T-helper 17 cell (primary cell): Measurements from ENCODE around the gene DDOST. TPM values are rescaled to one million over a fixed set of nuclear protein-coding genes. Genes with fewer than 3 reads are reported as not detected.
"Not testable (repeated sequence)": the region's sequence is repeated elsewhere in the genome, so short reads cannot be mapped to it uniquely, and the experiment has no call there.

Source experiments
- ATAC-seq: fragments of 150-1000 bp; cut with Tn5 transposase; 2 replicates; pipeline ENCODE4 v1.10.0; 2021; ENCODE audit warnings: mild to moderate bottlenecking, moderate library complexity
- DNase-seq, 3 donors: peaks; one replicate each; pipeline versions ENCODE4 v3.0.0 to v3.0.0-alpha.2; 2020 to 2021
- H3K9me3 ChIP-seq: one replicate; pipeline ENCODE4 v1.7.0; 2013; ENCODE audit warnings: low read length, mild to moderate bottlenecking; ENCODE audit not compliant: control insufficient read depth, poor library complexity, severe bottlenecking
- H3K27ac Mint-ChIP-seq: one replicate; pipeline ENCODE4 v1.8.0; 2022; ENCODE audit warnings: mild to moderate bottlenecking, moderate library complexity, mixed read lengths
- H3K27me3 Mint-ChIP-seq: one replicate; pipeline ENCODE4 v1.8.0; 2022; ENCODE audit warnings: mixed read lengths
- H3K36me3 Mint-ChIP-seq: one replicate; pipeline ENCODE4 v1.8.0; 2022; ENCODE audit warnings: low read depth, mixed read lengths
- H3K4me1 Mint-ChIP-seq: one replicate; pipeline ENCODE4 v1.8.0; 2022; ENCODE audit warnings: mild to moderate bottlenecking, mixed read lengths
- H3K4me3 Mint-ChIP-seq: one replicate; pipeline ENCODE4 v1.8.0; 2022; ENCODE audit warnings: mild to moderate bottlenecking, moderate library complexity, mixed read lengths
- total RNA-seq, 4 donors: library from RNA in 2 of 4; stranded (reverse) in 2 of 4; gene quantifications; one replicate each; pipeline ENCODE4 v1.2.3 and lab custom pipeline; 2022 to 2026

DDOST gene
- total RNA-seq, 2 donors from 2014 or later = 104 to 112 TPM

GRCh38 chr1:20684651-20685050, 23.5 kb upstream of the DDOST start:
- no peak overlapping the region for H3K27ac Mint-ChIP-seq
- H3K36me3 Mint-ChIP-seq = no peaks in the 10 kb centered on the region
- peaks cover 44% of the 10 kb centered on the region for H3K27me3 Mint-ChIP-seq
- H3K9me3 ChIP-seq = no peaks in the 10 kb centered on the region
- H3K4me1 Mint-ChIP-seq = peaks cover 8% of the 10 kb centered on the region
- no peak overlapping the region for H3K4me3 Mint-ChIP-seq
- DNase-seq (no peak), ATAC-seq (no peak)

GRCh38 chr1:20684050-20684620, 23.0 kb upstream of the DDOST start:
- H3K4me3 Mint-ChIP-seq = no peak overlapping the region
- no peaks in the 10 kb centered on the region for H3K9me3 ChIP-seq
- no peak for ATAC-seq
- no peak overlapping the region for H3K27ac Mint-ChIP-seq
- peaks cover 8% of the 10 kb centered on the region for H3K4me1 Mint-ChIP-seq
- no peak for DNase-seq
- H3K36me3 Mint-ChIP-seq = no peaks in the 10 kb centered on the region
- H3K27me3 Mint-ChIP-seq = peaks cover 44% of the 10 kb centered on the region

- no peak for DNase-seq
- Mint-ChIP-seq H3K4me3 (no peak overlapping the region), H3K36me3 (no peaks in the 10 kb centered on the region), H3K4me1 (peaks cover 11% of the 10 kb centered on the region), H3K27me3 (peaks cover 45% of the 10 kb centered on the region), H3K27ac (no peak overlapping the region)
- no peak for ATAC-seq
- H3K9me3 ChIP-seq = no peaks in the 10 kb centered on the region
Measured at GRCh38 chr1:20683614-20684013, 22.4 kb upstream of the DDOST start.

- no peak overlapping the region for H3K4me3 Mint-ChIP-seq
- no peaks in the 10 kb centered on the region for H3K36me3 Mint-ChIP-seq
- H3K27me3 Mint-ChIP-seq = peaks cover 48% of the 10 kb centered on the region
- peaks cover 14% of the 10 kb centered on the region for H3K4me1 Mint-ChIP-seq
- ATAC-seq (no peak), DNase-seq (no peak)
- no peaks in the 10 kb centered on the region for H3K9me3 ChIP-seq
- no peak overlapping the region for H3K27ac Mint-ChIP-seq
Measured at GRCh38 chr1:20682571-20683236, 21.5 kb upstream of the DDOST start.

GRCh38 chr1:20681999-20682398, 20.8 kb upstream of the DDOST start:
- H3K27me3 Mint-ChIP-seq = peaks cover 54% of the 10 kb centered on the region

GRCh38 chr1:20680269-20680668, 19.1 kb upstream of the DDOST start:
- Mint-ChIP-seq H3K27ac (no peak overlapping the region), H3K4me3 (no peak overlapping the region), H3K36me3 (no peaks in the 10 kb centered on the region), H3K27me3 (peaks cover 60% of the 10 kb centered on the region), H3K4me1 (peaks cover 8% of the 10 kb centered on the region)
- DNase-seq (no peak), ATAC-seq (no peak)
- H3K9me3 ChIP-seq = no peaks in the 10 kb centered on the region

More at GRCh38 chr1:20681999-20682398, 20.8 kb upstream of the DDOST start:
- H3K27ac Mint-ChIP-seq = no peak overlapping the region
- no peak overlapping the region for H3K4me3 Mint-ChIP-seq
- ATAC-seq = no peak
- no peak for DNase-seq
- peaks cover 14% of the 10 kb centered on the region for H3K4me1 Mint-ChIP-seq
- no peaks in the 10 kb centered on the region for H3K36me3 Mint-ChIP-seq
- H3K9me3 ChIP-seq = no peaks in the 10 kb centered on the region

GRCh38 chr1:20678599-20678998, 17.4 kb upstream of the DDOST start:
- Mint-ChIP-seq H3K27ac (peak overlapping the region; percentile 6), H3K4me3 (peak overlapping the region; percentile 83)

GRCh38 chr1:20673626-20674025, 12.5 kb upstream of the DDOST start:
- not testable (repeated sequence) for H3K4me3 Mint-ChIP-seq, H3K9me3 ChIP-seq, H3K4me1 Mint-ChIP-seq, H3K36me3 Mint-ChIP-seq, H3K27ac Mint-ChIP-seq, ATAC-seq, DNase-seq
- peaks cover 35% of the 10 kb centered on the region for H3K27me3 Mint-ChIP-seq

More at GRCh38 chr1:20678599-20678998, 17.4 kb upstream of the DDOST start:
- Mint-ChIP-seq H3K36me3 (no peaks in the 10 kb centered on the region), H3K4me1 (peaks cover 8% of the 10 kb centered on the region), H3K27me3 (peaks cover 47% of the 10 kb centered on the region)
- DNase-seq = no peak
- H3K9me3 ChIP-seq = no peaks in the 10 kb centered on the region
- no peak for ATAC-seq

- H3K9me3 ChIP-seq = no peaks in the 10 kb centered on the region
- H3K36me3 Mint-ChIP-seq = peaks cover 5% of the 10 kb centered on the region
- no peak for ATAC-seq
- H3K4me3 Mint-ChIP-seq = no peak overlapping the region
- H3K27me3 Mint-ChIP-seq = peaks cover 27% of the 10 kb centered on the region
- H3K4me1 Mint-ChIP-seq = no peaks in the 10 kb centered on the region
- DNase-seq = no peak
- H3K27ac Mint-ChIP-seq = peak overlapping the region; percentile 83
Measured at GRCh38 chr1:20672265-20672632, 11.1 kb upstream of the DDOST start.

- no peak for DNase-seq
- Mint-ChIP-seq H3K27me3 (peaks cover 17% of the 10 kb centered on the region), H3K27ac (no peak overlapping the region), H3K4me3 (no peak overlapping the region), H3K4me1 (peaks cover 3% of the 10 kb centered on the region), H3K36me3 (peaks cover 5% of the 10 kb centered on the region)
- no peak for ATAC-seq
- H3K9me3 ChIP-seq = no peaks in the 10 kb centered on the region
Measured at GRCh38 chr1:20670936-20671335, 9.8 kb upstream of the DDOST start.

- Mint-ChIP-seq H3K27ac (no peak overlapping the region), H3K4me3 (no peak overlapping the region), H3K27me3 (peaks cover 11% of the 10 kb centered on the region), H3K36me3 (peaks cover 5% of the 10 kb centered on the region), H3K4me1 (peaks cover 3% of the 10 kb centered on the region)
- DNase-seq (no peak), ATAC-seq (no peak)
- no peaks in the 10 kb centered on the region for H3K9me3 ChIP-seq
Measured at GRCh38 chr1:20668581-20668980, 7.4 kb upstream of the DDOST start.

- Mint-ChIP-seq H3K27ac (peak overlapping the region; percentile 17), H3K27me3 (no peaks in the 10 kb centered on the region), H3K4me1 (peaks cover 11% of the 10 kb centered on the region), H3K4me3 (no peak overlapping the region), H3K36me3 (no peaks in the 10 kb centered on the region)
- peak; percentile 36 for ATAC-seq
- no peak for DNase-seq
- no peaks in the 10 kb centered on the region for H3K9me3 ChIP-seq
Measured at GRCh38 chr1:20666804-20667203, 5.6 kb upstream of the DDOST start.

GRCh38 chr1:20666146-20666545, 5.0 kb upstream of the DDOST start:
- Mint-ChIP-seq H3K27me3 (no peaks in the 10 kb centered on the region), H3K4me3 (no peak overlapping the region), H3K36me3 (no peaks in the 10 kb centered on the region), H3K27ac (peak overlapping the region; percentile 17), H3K4me1 (peaks cover 13% of the 10 kb centered on the region)
- no peak for ATAC-seq
- no peak for DNase-seq
- H3K9me3 ChIP-seq = no peaks in the 10 kb centered on the region

GRCh38 chr1:20665726-20666125, 4.6 kb upstream of the DDOST start:
- H3K4me1 Mint-ChIP-seq = peaks cover 16% of the 10 kb centered on the region
- H3K27ac Mint-ChIP-seq = no peak overlapping the region
- DNase-seq (no peak), ATAC-seq (no peak)
- H3K9me3 ChIP-seq = no peaks in the 10 kb centered on the region
- H3K4me3 Mint-ChIP-seq = no peak overlapping the region
- H3K27me3 Mint-ChIP-seq = no peaks in the 10 kb centered on the region
- H3K36me3 Mint-ChIP-seq = no peaks in the 10 kb centered on the region
